ENCODE measurements around the gene MCC.

DNA sequence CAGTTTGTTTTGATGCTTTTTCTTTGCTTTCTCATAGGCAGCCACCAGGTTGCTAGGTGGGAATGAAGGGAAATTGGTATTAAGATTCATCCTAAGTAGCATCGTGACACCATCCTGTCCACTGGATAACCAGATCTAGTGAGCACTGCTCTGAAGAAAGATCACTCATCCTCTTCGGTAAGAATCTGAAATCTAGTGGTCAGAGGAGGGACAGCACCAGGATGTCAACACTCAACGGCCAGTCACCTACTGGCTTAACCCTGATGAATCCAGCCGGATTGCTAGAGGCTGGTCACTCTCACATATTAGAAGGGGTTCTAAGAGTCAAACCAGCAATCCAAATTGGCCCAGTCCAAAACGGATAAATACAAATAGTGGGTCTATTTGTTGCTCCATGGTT, 460.8 kb downstream of the MCC start:
- TF ChIP-seq, protein P1, sequence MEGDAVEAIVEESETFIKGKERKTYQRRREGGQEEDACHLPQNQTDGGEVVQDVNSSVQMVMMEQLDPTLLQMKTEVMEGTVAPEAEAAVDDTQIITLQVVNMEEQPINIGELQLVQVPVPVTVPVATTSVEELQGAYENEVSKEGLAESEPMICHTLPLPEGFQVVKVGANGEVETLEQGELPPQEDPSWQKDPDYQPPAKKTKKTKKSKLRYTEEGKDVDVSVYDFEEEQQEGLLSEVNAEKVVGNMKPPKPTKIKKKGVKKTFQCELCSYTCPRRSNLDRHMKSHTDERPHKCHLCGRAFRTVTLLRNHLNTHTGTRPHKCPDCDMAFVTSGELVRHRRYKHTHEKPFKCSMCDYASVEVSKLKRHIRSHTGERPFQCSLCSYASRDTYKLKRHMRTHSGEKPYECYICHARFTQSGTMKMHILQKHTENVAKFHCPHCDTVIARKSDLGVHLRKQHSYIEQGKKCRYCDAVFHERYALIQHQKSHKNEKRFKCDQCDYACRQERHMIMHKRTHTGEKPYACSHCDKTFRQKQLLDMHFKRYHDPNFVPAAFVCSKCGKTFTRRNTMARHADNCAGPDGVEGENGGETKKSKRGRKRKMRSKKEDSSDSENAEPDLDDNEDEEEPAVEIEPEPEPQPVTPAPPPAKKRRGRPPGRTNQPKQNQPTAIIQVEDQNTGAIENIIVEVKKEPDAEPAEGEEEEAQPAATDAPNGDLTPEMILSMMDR (conservative IDR thresholded peaks at IDR 0.05; ENCODE audit: low read length): no peak
- TF ChIP-seq EZH2phosphoT487 (IDR thresholded peaks at IDR 0.05; ENCODE audit: borderline replicate concordance, low read depth, low read length): no peak
